DMS114 treated with DMSO at 0.1 percent for 48 hours (cell line): ENCODE results near the gene TSPAN15.
"Not testable (repeated sequence)": the region's sequence is repeated elsewhere in the genome, so short reads cannot be mapped to it uniquely, and the experiment has no call there.

Experiments
- DNase-seq: peaks from one replicate; lab custom pipeline; 2025; ENCODE audit not compliant: unreplicated experiment; lab: John Stamatoyannopoulos, UW

TSPAN15 gene

GRCh38 chr10:69483963-69484362 is 32.7 kb downstream of the TSPAN15 start:
- no peak for DNase-seq

- DNase-seq, result no peak
Observed at GRCh38 chr10:69484736-69485135, 33.5 kb downstream of the TSPAN15 start.

GRCh38 chr10:69486922-69487730 is 35.9 kb downstream of the TSPAN15 start:
- no peak for DNase-seq

- DNase-seq, result not testable (repeated sequence)
Observed at GRCh38 chr10:69488149-69488844, 37.0 kb downstream of the TSPAN15 start.

GRCh38 chr10:69488856-69489255 is 37.6 kb downstream of the TSPAN15 start:
- not testable (repeated sequence) for DNase-seq

GRCh38 chr10:69489506-69490090 is 38.3 kb downstream of the TSPAN15 start:
- no peak for DNase-seq

- no peak for DNase-seq
Observed at GRCh38 chr10:69490876-69491275, 39.6 kb downstream of the TSPAN15 start.

GRCh38 chr10:69491611-69492010 is 40.3 kb downstream of the TSPAN15 start:
- no peak for DNase-seq

GRCh38 chr10:69492091-69492745 is 41.0 kb downstream of the TSPAN15 start:
- no peak for DNase-seq

- DNase-seq, result no peak
Observed at GRCh38 chr10:69492746-69493462, 41.6 kb downstream of the TSPAN15 start.

- DNase-seq, result no peak
Observed at GRCh38 chr10:69494626-69495558, 43.6 kb downstream of the TSPAN15 start.

GRCh38 chr10:69495666-69496065 is 44.4 kb downstream of the TSPAN15 start:
- no peak for DNase-seq

GRCh38 chr10:69496352-69497230 is 45.3 kb downstream of the TSPAN15 start:
- DNase-seq, result no peak

GRCh38 chr10:69497231-69497561 is 45.9 kb downstream of the TSPAN15 start:
- no peak for DNase-seq

- no peak for DNase-seq
Observed at GRCh38 chr10:69497611-69498390, 46.5 kb downstream of the TSPAN15 start.

GRCh38 chr10:69498711-69499471 is 47.6 kb downstream of the TSPAN15 start:
- no peak for DNase-seq
